Ishikawa (cell line): ENCODE data around the gene TET2.

Source experiments
- EGR1 ChIP-seq: IDR thresholded peaks from 2 replicates; pipeline ENCODE4 v1.6.1; 2012
- RAD21 ChIP-seq: IDR thresholded peaks from 2 replicates; pipeline ENCODE4 v1.6.1; 2012; ENCODE audit warnings: low read depth
- TCF12 ChIP-seq: IDR thresholded peaks from 2 replicates; pipeline ENCODE4 v1.6.1; 2012; ENCODE audit warnings: low read depth
- YY1 ChIP-seq: IDR thresholded peaks from 2 replicates; pipeline ENCODE4 v1.6.1; 2012; ENCODE audit warnings: low read depth

GRCh38 chr4:105282489-105282888, 135.8 kb downstream of the TET2 start:
- no peak for TF ChIP-seq TCF12
- TF ChIP-seq YY1, result no peak
- no peak for TF ChIP-seq EGR1
- no peak for TF ChIP-seq RAD21
